ENCODE measurements around the gene CHD6.

- TF ChIP-seq POLR2A (IDR thresholded peaks at IDR 0.05) (no peak), CTCF (IDR thresholded peaks at IDR 0.05) (no peak), EP300 (IDR thresholded peaks at IDR 0.05) (no peak)
These were observed 13.6 kb upstream of the CHD6 start for GRCh38 chr20:41631826-41632225.

Data from upper lobe of left lung (tissue), 4 donors.